Loucy (cell line): ENCODE measurements around the gene RAP2C.

Experiments
- EZH2phosphoT487 ChIP-seq: fragments of 200-600 bp; IDR thresholded peaks from 2 replicates; pipeline ENCODE4 v1.6.1; 2018; ENCODE audit warnings: antibody characterized with exemption, mild to moderate bottlenecking, moderate library complexity, borderline replicate concordance
- TF ChIP-seq, protein P1 (sequence below): fragments of 200-600 bp; sonication (generic); conservative IDR thresholded peaks from 2 replicates; pipeline ENCODE4 v1.5.1; 2014; ENCODE audit warnings: mild to moderate bottlenecking, antibody characterized with exemption, low read length

DNA sequence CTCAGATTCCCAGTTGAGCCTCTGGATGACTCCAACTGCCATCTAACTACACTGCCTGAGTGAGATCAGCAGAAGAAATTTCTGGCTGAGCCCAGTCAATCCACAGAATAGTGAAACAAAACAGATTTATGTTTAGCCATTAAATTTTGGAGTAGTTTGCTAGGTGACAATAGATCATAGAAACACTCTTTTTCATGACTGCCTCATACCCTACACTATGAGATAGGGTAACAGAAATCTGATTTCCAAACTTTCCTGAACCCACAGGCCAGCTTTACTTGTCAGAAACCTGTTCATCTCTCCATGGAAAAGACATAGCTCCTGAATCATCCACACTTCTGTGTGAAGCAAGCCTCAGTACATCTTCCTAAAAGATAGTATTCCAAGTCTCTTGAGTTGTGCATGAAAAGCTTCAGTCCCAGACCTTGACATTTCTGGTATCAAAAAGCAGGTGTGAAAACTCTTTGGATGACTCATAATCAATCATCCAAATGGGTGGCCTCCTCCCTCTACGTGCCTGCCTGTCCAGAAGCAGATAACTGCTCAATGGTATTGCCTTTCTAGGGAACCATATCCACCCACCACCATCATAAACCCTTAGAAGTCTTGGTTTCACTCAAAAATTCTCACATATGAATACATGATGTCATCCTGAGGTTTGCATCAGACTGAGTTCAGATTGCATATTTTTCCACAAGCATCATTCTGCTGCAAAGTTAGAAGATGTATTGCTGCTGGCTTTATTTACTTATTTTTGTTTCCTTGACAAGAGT, 47.5 kb upstream of the RAP2C start:
- TF ChIP-seq, protein P1, sequence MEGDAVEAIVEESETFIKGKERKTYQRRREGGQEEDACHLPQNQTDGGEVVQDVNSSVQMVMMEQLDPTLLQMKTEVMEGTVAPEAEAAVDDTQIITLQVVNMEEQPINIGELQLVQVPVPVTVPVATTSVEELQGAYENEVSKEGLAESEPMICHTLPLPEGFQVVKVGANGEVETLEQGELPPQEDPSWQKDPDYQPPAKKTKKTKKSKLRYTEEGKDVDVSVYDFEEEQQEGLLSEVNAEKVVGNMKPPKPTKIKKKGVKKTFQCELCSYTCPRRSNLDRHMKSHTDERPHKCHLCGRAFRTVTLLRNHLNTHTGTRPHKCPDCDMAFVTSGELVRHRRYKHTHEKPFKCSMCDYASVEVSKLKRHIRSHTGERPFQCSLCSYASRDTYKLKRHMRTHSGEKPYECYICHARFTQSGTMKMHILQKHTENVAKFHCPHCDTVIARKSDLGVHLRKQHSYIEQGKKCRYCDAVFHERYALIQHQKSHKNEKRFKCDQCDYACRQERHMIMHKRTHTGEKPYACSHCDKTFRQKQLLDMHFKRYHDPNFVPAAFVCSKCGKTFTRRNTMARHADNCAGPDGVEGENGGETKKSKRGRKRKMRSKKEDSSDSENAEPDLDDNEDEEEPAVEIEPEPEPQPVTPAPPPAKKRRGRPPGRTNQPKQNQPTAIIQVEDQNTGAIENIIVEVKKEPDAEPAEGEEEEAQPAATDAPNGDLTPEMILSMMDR, result no peak
- TF ChIP-seq EZH2phosphoT487, result no peak
